Esophagus muscularis mucosa (tissue), 3 donors: Measurements from ENCODE around the gene LIN9.

Source experiments
- CTCF ChIP-seq, 3 experiments: fragments of 200-600 bp in 2 of 3; fragments of 450-650 bp in 1 of 3; sonication (generic) in 2 of 3; IDR thresholded peaks; one replicate each; pipeline ENCODE4 v1.5.1; 2017 to 2019; ENCODE audit warnings: antibody characterized with exemption in 3 of 3, mild to moderate bottlenecking in 2 of 3, moderate library complexity in 1 of 3
- POLR2A ChIP-seq: fragments of 450-650 bp; IDR thresholded peaks from one replicate; pipeline ENCODE4 v1.6.1; 2017; ENCODE audit warnings: antibody characterized with exemption, moderate library complexity, mild to moderate bottlenecking, low read depth

- TF ChIP-seq CTCF (IDR thresholded peaks at IDR 0.05) (no peak), POLR2A (no peak)
Measured at GRCh38 chr1:226209307-226210059, 99.5 kb downstream of the LIN9 start.
